Right lobe of liver (tissue), 6 donors: ENCODE results near the gene TDP1. TPM values are rescaled to one million over a fixed set of nuclear protein-coding genes. Genes with fewer than 3 reads are reported as not detected.

Source experiments
- ATAC-seq, 4 donors: fragments of 200-7000 bp; cut with Tn5 transposase; one replicate each; pipeline ENCODE4 v1.9.1; 2020; ENCODE audit warnings: mild to moderate bottlenecking in 4 of 4, moderate library complexity in 4 of 4
- DNase-seq, 3 donors: peaks; one replicate each; pipeline ENCODE4 v3.0.0-alpha.2; 2020
- H3K27ac ChIP-seq, 3 donors: fragments of 200-600 bp; one replicate each; pipeline ENCODE4 v1.8.0; 2022
- H3K27me3 ChIP-seq, 2 donors: fragments of 200-600 bp; one replicate each; pipeline ENCODE4 v1.8.0; 2022
- H3K36me3 ChIP-seq, 4 donors: fragments of 200-600 bp; sonication (generic) in 1 of 4; one replicate each; pipeline versions ENCODE4 v1.5.1 to v1.8.0; 2017 to 2022; ENCODE audit warnings: control low read depth in 1 of 4
- H3K4me1 ChIP-seq, 4 donors: fragments of 200-600 bp; sonication (generic) in 1 of 4; one replicate each; pipeline versions ENCODE4 v1.5.1 to v1.8.0; 2017 to 2022; ENCODE audit warnings: control low read depth in 1 of 4
- H3K4me3 ChIP-seq, 3 donors: fragments of 200-600 bp; one replicate each; pipeline ENCODE4 v1.8.0; 2022
- H3K9me3 ChIP-seq, 4 donors: fragments of 200-600 bp; sonication (generic) in 1 of 4; one replicate each; pipeline versions ENCODE4 v1.5.1 to v1.8.0; 2017 to 2022; ENCODE audit warnings: control low read depth in 1 of 4
- CTCF ChIP-seq, 4 donors: fragments of 200-600 bp in 3 of 4; fragments of 450-650 bp in 1 of 4; IDR thresholded peaks; one replicate each; pipeline versions ENCODE4 v1.5.1 to v1.8.0; 2016 to 2022; ENCODE audit warnings: antibody characterized with exemption in 4 of 4, mild to moderate bottlenecking in 2 of 4
- POLR2A ChIP-seq: fragments of 450-650 bp; IDR thresholded peaks from one replicate; pipeline ENCODE4 v1.6.1; 2017; ENCODE audit warnings: antibody characterized with exemption, mild to moderate bottlenecking
- WGBS: methylation state at CpG from one replicate; pipeline ENCODE4 v1.1.6; 2018; ENCODE audit warnings: low coverage, low lambda C conversion rate; ENCODE audit not compliant: insufficient coverage; ENCODE audit errors: missing lambda C conversion rate; 5-methylcytosine and 5-hydroxymethylcytosine counted together
- intact Hi-C, 2 donors: fragments of 100-400 bp; cut with DNase I; formaldehyde crosslinking; loops; one replicate each; pipeline versions ENCODE4 v1.11.2 to v1.14.1; 2022
- total RNA-seq, 6 experiments: library from RNA; depleted of rRNA in 2 of 6; stranded (reverse); fragments of >200 nt in 2 of 6; fragmentation: NEBNext Ultra II Directional in 3 of 6; extraction: Animal tissue kit (Norgen Biotek cat#: 25700) in 3 of 6; gene quantifications; one replicate each; pipeline versions ENCODE4 v1.1.0 to v1.2.4, GENCODE V29; 2016 to 2023
- donor health status: DM: no; HTN: yes; CAD: no.
- donor health status: DM: no; HTN: no; CAD: no.
- donor health status: DM: no; HTN: no; CAD: no.
- donor health status: DM: no; HTN: yes; CAD: no.
- donor health status: DM: no; HTN: yes; CAD: no.

The TDP1 gene
- total RNA-seq, 6 experiments from 2014 or later = 4.9 to 7.1 (median 6.6) TPM

DNA sequence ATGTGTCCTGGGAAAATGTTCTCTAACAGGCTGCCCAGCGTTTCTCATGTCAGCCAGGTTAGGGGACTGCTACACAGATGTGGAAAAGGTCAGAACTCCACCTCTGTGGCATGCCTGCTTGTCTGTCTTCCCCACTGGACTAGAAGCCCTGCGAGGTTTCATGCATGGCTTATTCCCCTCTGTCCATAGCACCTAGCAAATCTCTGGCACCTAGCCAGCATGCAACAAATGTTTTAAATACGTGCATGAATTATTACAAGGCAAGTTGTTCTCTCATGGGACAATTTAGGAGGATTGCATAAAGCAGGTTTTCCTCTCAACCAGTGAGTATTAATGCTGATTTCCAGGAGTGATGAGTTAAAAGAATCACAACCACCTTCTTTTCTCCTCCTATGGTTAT, 84.7 kb downstream of the TDP1 start:
- intact Hi-C loops = no loop called here
- TF ChIP-seq POLR2A (no peak), CTCF (IDR thresholded peaks at IDR 0.05) (no peak)
- no peak for ATAC-seq
- no peaks in the 10 kb centered on the region for H3K9me3 ChIP-seq
- H3K27me3 ChIP-seq = no peaks in the 10 kb centered on the region
- H3K4me1 ChIP-seq = no peaks in the 10 kb centered on the region
- H3K4me3 ChIP-seq = no peak overlapping the region
- no peak for DNase-seq
- WGBS = no CpG with 5 or more reads among the region's 3 CpGs
- H3K36me3 ChIP-seq = no peaks in the 10 kb centered on the region
- H3K27ac ChIP-seq = no peak overlapping the region

DNA sequence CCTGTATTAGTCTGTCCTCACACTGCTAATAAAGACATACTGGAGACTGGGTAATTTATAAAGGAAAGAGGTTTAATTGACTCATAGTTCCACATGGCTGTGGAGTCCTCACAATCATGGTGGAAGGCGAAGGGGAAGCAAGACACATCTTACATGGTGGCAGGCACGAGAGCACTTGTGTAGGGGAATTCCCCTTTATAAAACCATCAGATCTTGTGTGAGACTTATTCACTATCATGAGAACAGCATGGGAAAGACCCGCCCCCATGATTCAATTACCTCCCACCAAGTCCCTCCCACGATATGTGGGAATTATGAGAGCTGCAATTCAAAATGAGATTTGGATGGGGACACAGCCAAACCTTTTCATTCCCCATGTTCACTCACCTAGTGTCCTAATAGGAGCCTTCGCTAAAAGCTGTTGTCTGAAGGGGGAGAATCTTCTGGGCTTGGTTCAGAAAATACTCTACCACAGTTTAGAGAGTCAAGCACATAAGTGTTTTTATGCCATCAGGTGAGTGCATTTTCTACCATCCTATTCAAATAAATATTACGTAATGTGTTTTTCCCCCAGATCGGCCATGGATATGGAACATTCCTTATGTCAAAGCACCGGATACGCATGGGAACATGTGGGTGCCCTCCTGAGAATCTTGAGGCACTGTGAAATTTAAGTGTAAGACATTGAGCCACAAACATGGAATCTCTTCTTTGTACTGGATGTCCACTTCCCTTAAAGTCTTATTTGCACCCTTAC, 86.9 kb downstream of the TDP1 start:
- H3K27me3 ChIP-seq = no peaks in the 10 kb centered on the region
- no peak overlapping the region for H3K27ac ChIP-seq
- no peak overlapping the region for H3K4me3 ChIP-seq
- no peaks in the 10 kb centered on the region for H3K9me3 ChIP-seq
- 90% methylated on average over 8 of the region's 9 CpGs for WGBS
- H3K4me1 ChIP-seq = no peaks in the 10 kb centered on the region
- no peak for ATAC-seq
- DNase-seq = no peak
- intact Hi-C loops = no loop called here
- TF ChIP-seq CTCF (IDR thresholded peaks at IDR 0.05) = no peak
- no peak for TF ChIP-seq POLR2A
- H3K36me3 ChIP-seq = no peaks in the 10 kb centered on the region

GRCh38 chr14:90045616-90046015, 89.9 kb downstream of the TDP1 start:
- Histone ChIP-seq H3K36me3 (no peaks in the 10 kb centered on the region), H3K4me1 (no peaks in the 10 kb centered on the region), H3K9me3 (no peaks in the 10 kb centered on the region), H3K4me3 (no peak overlapping the region), H3K27ac (no peak overlapping the region), H3K27me3 (no peaks in the 10 kb centered on the region)
- WGBS = no CpG with 5 or more reads among the region's 2 CpGs
- peak in 1 of 4 donors; percentile 19 for ATAC-seq
- TF ChIP-seq POLR2A (no peak), CTCF (IDR thresholded peaks at IDR 0.05) (no peak)
- no peak for DNase-seq
- intact Hi-C loops = no loop called here

DNA sequence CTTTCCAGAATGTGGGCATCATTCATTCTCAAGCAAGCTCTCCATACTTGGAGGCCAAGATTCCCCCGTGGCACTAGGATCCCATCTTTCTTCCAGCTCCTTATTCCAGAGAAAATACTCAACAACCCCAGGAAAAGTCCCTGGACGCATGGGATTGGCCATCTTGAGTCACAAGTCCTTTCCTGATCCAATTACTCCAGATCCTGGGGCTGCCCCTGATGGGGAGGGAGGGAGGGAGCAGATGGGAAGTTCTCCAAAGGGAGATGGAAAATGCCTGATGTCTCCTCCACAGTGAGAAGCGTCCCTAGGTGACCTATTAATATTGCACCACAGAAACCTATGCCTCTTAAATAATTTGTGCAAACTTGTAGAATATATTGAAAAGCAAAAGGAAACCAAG, 93.7 kb downstream of the TDP1 start:
- WGBS = 73% methylated on average over 3 of the region's 3 CpGs
- H3K36me3 ChIP-seq = no peaks in the 10 kb centered on the region
- no peaks in the 10 kb centered on the region for H3K9me3 ChIP-seq
- ATAC-seq (no peak), DNase-seq (no peak)
- TF ChIP-seq CTCF (IDR thresholded peaks at IDR 0.05) = no peak
- no peak for TF ChIP-seq POLR2A
- H3K4me1 ChIP-seq = no peaks in the 10 kb centered on the region
- no peak overlapping the region for H3K4me3 ChIP-seq
- intact Hi-C loops = no loop called here
- no peaks in the 10 kb centered on the region for H3K27me3 ChIP-seq
- H3K27ac ChIP-seq = no peak overlapping the region
